Activated CD4-positive, alpha-beta T cell treated with anti-CD3 and anti-CD28 coated beads, Interleukin-2, amount 50 U/mL, for 24 hours (primary cell): Measurements from ENCODE around the gene SFMBT1.
A peak's percentile ranks its signal among the peaks of the same experiment; 100 is the strongest.

Experiments used
- DNase-seq, 2 donors: peaks; one replicate each; pipeline ENCODE4 v3.0.0-alpha.2; 2020; ENCODE audit warnings: low read depth in 1 of 2, low spot score in 1 of 2

The SFMBT1 gene

DNA sequence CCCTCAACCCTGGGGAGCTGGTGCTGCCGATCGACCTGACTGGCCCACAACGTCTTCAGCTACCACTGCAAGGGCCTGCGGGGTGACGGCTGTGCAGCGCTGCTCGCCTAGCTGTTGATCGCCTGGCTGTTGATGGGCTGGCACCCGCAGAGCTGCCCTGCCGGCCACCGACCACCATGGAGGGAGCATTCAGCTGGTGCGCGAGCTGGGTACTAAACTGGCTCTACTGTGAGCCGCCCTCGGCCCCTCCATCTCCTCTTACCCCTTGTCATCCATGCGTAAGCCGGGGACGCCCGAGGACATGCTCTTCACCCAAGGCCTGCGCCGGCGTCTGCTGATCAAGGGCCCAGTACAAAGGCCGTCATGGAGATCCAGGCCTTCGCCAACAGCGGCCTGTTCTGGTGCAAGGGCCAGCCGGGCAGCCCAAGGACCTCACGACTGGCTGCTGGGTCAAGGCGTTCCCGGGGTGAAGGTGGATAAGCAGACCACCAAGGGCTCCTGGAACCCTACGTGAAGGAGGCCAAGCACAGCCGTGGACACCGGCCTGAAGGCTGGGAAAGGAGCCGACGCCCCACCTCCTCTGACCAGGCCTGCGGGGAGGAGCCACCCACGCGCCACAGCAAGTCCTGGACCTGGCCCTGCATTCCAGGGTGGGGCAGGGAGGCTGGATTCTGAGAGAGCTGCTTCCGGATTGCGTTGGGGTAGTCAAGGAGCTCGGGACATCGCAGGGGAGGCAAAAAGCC, 46.9 kb downstream of the SFMBT1 start:
- no peak for DNase-seq

DNA sequence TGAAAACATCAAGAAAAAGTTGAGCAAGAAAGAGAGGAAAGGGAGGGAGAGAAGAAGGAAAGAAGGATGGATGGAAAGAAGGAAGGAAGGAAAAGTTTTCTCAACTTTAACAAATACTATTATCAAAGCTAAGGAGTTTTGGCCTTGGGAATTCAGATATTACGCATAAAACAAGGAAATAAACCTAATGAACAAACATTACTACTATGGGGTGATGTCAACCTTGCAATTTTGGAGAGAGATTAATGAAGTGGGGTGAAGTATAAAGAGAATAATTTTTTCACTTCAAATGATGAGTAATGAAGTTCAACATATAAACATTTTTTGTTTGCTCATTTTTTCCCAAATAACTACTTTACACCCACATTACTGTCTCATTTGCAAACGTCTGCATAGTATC, 55.2 kb downstream of the SFMBT1 start:
- no peak for DNase-seq

DNA sequence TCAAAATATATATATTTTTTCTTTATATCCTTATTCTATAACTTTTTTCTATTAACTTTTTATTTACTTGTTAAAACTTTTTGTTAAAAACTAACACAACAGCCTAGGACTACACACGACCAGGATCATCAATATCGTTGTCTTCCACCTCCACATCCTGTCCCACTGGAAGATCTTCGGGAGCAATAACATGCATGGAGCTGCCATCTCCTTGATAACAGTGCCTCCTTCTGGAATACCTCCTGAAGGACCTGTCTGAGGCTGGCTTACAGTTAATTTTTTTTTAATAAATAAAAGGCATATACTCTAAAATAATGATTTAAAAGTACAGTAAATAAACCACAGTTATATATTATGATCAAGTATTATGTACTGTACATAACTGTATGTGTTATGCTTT, 58.9 kb downstream of the SFMBT1 start:
- no peak for DNase-seq

DNA sequence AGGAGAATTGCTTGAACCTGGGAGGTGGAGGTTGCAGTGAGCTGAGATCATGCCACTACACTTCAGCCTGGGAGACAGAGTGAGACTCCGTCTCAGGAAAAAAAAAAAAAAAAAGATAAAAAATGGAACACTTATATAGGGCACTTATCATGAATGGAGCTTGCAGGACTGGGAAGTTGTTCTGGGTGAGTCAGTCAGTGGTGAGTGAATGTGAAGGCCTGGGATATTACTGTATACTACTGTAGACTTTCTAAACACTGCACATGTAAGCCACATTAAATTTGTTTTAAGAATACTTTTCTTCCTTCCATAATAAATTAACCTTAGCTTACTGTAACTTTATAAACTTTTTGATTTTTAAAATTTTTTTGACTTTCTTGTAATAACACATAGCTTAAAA, 59.8 kb downstream of the SFMBT1 start:
- DNase-seq = no peak

DNA sequence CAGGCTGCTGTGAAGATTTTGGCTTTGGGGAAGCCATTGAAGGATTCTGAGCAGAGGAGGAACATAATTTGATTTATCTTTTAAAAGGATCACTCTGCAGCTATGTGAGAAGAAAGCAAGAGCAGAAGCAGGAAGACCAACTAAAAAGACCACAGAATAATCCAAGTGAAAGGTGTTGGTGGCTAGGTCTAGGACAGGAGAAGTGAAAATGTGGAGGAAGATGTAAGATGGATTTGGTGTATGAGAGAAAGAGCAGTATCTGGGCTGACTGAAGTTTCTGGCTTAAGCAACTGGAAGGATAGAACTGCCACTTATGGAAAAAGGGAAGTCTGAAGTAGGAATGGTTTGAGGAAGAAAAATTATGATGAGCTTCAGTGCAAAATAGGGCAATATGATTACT, 62.0 kb downstream of the SFMBT1 start:
- no peak for DNase-seq

DNA sequence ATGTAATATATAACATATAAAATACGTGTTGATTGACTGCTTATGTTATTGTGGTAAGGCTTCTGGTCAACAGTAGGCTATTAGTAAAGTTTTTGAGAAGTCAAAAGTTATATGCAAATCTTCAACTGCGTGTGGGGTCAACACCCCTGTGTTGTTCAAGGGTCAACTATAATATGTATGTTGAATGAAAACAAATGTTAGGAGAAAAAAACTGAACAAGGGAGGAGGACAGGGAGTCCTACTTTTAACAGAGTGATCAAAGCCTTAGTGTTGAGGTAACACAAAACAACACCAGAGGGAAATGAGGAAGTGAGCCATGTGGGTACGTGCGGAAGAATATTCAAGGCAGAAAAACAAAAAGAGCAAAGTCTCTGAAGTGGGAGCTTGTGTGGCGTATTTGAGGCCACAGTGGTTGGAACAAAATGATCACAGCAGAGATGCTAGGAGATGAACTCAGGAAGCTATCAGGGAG, 62.5 kb downstream of the SFMBT1 start:
- peak; percentile 3 to 65 for DNase-seq

DNA sequence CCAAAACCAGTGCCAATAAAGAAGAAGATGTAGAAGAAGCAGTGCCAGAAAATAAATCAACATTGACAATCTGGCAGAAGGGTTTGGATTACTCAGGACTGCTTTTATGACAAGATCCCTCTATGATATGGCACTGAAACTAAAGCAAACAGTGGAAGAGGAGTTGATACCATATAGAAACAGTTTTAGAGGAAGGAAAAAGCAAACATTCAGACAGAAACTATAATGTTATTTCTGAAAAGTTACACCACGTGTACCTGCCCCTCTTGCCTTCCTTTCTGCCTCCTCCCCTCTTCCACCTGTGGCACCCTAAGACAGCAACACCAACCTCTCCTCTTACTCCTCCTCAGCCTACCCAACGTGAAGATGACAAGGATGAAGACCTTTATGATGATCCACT, 63.0 kb downstream of the SFMBT1 start:
- peak in 1 of 2 donors; percentile 1 for DNase-seq

DNA sequence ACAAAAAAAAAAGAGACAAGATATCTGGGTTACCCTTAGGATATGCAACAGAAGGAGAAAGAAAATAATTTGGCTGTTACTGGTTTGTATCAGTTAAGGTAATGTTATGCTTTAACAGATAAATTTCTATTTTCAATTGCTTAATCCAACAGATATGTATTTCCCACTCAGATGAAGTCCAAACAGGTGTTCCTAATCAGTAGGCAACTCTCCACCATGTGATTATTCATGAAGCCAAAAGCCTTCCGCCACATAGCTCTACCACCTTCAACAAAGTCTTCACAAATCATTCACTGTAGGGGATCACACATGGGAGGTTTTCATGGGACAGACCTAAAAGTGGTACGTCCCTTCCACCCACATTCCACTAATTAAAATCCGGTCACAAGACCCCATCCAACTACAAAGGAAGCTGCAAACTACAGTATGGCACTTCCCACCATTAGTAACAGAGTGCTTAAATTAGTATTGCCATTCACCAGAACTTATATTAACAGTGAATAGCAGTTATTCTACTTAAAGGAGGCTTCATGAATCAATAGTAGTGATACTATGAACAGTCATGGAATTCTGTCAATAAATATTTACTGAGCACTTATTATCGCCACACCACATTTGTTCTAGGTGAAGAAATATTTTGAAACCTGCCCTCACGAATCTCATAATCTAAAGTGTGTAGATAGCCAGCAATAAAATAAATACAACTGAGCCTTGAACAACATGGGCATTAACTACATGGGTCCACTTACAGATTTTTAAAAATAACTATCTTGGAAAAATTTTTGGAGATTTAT, 66.5 kb downstream of the SFMBT1 start:
- no peak for DNase-seq

DNA sequence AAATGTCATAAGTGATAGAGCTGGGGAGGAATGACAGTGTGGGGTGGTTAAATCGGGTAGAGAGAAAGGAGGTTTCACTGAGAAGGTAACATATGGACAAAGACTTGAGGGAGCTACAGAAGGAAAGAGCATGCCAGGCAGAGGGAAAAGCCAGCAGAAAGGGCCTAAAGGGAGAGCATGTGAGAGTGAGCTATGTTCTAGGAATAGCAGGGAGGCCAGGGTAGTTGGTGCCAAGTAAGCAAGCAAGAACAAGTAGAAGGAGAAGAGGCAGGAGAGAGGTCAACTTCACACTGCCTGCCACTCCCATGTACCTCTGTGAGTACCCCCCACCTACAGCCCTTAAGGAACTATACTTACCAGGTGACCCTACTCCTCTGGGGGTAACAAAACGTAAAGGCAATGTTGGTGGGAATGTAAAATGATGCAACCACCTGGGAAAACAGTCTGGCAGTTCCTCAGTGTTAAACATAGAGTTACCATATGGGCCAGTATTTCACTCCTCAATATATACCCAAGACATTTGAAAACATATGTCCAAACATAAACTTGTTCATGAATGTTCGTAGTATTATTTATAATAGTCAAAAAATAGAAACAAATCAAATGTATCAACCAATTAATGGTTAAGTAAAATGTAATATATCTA, 67.6 kb downstream of the SFMBT1 start:
- no peak for DNase-seq

DNA sequence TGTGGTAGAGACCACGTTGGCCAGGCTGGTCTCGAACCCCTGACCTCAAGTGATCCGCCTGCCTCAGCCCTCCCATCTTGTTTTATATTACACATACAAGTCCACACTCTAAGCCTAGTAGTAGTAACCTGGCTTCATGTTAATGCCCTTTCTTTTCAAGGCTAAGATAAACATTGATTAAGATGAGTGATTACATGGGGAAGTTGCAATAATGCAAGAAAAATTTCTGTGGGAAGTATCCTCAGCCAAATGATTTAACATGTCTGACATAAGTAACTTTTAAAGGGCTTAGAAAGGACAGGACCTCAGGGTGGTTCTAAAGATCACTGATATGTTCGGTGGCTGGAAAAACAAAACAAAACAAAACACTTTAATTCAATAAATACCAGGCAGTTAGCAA, 72.1 kb downstream of the SFMBT1 start:
- no peak for DNase-seq

DNA sequence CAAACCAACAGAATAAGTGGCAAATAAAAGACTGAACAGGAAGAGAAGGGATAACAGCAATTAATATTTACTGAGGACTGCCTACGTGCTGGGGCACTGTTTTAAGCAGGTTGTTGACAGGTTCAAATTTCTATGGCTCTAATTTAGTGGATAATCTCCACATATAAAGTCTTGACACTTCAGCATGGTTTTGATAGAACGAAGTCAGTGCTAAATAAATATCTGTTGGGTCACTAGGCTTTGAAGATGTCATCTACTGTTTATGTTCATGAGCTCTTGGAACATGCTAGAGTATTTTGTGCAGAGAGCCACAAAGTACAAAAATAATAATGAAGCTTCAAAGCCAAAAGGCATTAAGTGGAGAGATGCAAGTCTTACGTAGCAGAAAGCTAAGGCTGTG, 74.0 kb downstream of the SFMBT1 start:
- DNase-seq = no peak

DNA sequence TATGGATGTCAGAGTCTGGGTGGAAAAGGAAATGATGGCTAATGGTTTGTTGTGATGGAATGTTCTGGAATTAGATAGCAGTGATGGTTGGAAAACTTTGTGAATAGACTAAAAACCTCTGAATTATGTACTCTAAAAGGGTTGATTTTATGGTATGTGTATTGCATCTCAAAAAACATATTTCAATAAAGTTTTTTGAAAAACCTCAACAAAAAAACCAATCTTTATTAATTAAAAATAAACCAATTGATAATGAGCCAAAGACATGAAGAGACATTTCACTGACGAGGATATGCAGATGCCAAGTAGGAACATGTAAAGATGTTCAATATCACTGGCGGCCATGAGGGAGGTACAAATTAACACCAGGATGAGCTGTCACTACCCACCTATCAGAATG, 78.5 kb downstream of the SFMBT1 start:
- DNase-seq = no peak

DNA sequence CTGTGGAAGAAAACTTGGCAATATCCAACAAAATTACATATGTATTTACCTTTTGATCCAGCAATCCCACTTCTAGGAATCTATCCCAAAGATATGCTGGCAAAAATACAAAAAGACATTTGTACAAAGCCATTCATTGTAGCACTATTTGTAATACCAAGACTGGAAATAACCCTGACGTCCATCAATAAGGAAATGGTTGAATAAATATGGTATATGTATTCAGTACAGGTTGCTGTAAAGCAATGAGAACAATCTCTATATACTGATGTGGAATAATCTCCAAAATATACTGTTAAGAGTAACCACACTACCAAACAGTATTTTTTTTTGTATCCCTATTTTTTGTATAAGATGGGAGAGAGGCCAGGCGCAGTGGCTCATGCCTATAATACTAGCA, 83.7 kb downstream of the SFMBT1 start:
- DNase-seq = no peak

DNA sequence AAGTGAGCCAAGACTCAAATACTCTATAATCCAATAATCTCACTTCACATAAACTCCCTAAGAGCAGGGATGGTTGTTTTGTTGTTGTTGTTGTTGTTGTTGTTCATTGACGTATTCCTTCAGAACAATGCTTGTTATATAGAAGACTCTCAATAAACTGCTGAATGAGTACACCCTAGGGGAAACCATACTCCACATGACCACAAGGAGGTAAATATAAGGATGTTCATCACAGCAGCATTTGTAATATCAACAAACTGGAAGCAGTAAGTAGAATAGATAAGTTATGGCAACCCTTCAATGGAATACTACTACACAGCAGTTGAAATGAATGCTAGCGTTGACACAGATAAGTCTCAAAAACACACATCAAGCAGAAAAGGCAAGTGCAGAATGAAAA, 86.1 kb downstream of the SFMBT1 start:
- DNase-seq = no peak

DNA sequence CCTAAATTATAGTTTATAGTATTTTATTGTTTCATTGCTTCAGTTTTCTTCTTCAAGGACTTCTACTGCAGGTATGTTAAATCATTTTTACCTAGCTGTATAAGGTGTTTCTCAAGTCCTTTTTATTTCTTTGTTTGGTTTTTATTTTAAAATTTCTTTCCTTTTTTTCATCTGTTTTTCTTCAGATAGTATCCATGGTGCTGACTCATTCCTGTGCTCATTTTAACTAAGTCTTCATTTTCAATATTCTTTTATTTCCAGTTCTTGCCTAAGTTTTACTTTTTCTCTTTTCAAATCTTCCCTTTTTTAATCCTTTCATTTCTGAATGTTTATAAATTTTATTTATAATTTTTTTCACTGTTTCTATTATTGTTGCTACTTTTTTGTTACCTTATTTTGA, 106.3 kb downstream of the SFMBT1 start:
- no peak for DNase-seq

DNA sequence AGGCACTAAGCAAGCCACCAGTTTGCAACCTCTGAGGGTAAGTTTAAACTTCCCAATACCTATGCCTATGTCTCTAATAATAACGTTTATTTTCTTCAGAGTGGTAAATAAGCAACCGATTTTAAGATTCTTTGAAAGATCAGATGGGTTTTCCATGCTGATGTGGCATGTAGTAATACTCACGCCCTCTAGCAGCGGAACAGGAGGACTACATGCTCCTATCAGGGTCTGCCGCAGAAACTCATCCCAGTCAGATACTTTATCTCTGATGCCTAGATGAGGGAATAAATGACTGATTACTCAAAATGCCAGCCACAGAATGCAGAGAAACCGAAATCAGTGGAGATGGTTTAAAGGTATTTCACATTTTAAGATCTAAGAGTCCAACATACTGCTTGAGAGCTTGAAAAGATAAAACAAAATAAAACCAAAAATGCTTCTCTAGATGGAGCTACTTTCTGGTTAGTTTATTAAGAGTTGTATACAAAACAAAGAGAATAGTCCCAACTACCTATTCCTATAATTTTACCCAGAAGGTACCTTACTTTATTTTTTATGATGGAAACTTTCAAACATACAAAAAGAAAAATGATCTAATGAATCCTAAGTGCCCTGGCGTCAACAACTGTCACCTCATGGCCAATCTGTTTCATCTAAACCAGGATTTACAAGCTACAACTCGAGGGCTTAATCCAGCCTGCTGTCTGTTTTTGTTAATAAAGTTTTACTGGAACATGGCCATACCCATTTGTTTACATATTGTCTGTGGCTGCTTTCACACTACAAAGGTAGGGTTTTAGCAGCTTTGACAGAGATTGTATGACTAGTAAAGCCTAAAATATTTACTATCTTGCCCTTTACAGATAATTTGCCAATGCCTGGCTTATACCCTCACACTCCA, 111.0 kb downstream of the SFMBT1 start:
- peak in 1 of 2 donors; percentile 48 for DNase-seq

DNA sequence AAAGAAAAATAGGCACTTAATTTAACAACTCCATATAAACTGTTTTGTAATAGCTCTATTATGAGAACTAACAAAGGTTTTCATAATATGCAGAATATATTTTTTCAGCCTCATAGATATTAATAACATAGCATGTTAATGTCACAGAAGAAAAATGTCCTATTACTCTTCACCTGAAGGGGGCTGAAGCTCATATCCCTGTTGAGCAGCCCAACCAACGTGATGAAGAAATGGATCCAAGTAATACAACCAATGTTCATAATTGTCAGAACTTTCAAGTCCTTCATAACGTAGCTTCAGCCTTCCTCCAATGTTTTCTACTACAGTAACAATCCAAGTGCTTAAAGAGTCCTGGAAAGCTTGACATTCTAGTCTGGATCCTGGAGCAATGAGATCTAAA, 114.0 kb downstream of the SFMBT1 start:
- no peak for DNase-seq

DNA sequence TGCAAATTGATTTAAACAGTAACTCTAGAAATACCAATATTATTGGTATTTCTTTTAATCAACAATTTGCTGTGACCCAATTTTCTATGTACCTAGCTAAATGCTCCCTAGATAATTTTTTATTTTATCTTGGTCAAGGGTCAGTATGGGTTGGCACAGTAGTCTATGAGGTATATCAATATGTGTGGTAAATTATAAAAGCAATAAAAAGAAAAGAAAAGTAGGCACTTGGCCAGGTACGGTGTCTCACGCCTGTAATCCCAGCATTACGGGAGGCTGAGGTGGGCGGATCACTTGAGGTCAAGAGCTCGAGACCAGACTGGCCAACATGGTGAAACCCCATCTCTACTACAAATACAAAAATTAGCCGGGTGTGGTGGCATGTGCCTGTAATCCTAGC, 114.5 kb downstream of the SFMBT1 start:
- DNase-seq = no peak

DNA sequence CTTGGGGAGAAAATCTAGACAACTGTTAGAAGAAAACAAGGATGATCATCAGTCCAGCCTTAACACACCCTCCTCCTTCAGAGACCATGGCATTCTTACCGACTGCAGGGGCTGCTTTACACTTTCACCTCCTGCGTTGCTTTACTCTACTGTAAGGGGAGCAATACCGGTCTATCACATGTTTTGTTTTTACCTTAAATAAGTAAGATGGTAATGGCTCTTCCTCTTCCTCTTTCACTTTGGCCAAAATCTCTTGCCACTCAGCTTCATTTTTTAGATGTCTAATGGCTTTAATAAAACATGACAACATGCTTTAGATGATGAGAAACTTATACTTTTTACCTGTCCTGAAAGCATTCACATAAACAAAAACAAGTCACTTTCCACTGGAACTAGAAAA, 115.1 kb downstream of the SFMBT1 start:
- DNase-seq = no peak

DNA sequence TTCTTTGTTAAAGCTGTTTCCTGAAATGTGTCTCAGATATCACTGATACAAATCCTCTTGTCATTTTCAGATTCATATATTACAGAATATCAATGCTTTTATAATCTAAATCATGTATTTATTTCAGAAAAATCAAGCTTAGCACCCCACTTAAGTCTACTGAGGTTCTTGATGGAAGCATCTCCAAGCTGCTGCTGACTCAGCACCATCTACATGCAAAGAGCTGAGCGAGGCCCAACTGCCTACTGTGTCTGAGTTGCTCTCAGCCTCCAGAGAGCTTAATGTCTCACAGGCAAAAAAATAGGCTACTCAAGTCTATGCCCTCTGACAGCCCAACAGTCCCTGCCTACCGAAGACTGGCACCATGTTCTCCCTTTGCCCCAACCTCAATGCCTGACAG, 119.3 kb downstream of the SFMBT1 start:
- DNase-seq = no peak
